H9 (cell line): Measurements from ENCODE around the gene CDH23. TPM values are rescaled to one million over a fixed set of nuclear protein-coding genes. Genes with fewer than 3 reads are reported as not detected.

Source experiments
- DNase-seq: peaks from one replicate; pipeline ENCODE4 v3.0.0-alpha.2; 2017
- H2AFZ ChIP-seq: one replicate; pipeline ENCODE4 v1.6.1; 2013; ENCODE audit warnings: mild to moderate bottlenecking, low read length, control low read depth, moderate library complexity
- H2AK5ac ChIP-seq: 2 replicates; pipeline ENCODE4 v1.6.1; 2013; ENCODE audit warnings: low read length, control low read depth, mixed read lengths; ENCODE audit not compliant: insufficient read length
- H2BK120ac ChIP-seq: one replicate; pipeline ENCODE4 v1.6.1; 2013; ENCODE audit warnings: low read depth, mild to moderate bottlenecking, low read length, control low read depth, inconsistent platforms; ENCODE audit not compliant: poor library complexity, severe bottlenecking
- H2BK12ac ChIP-seq: 2 replicates; pipeline ENCODE4 v1.6.1; 2013; ENCODE audit warnings: low read length, control low read depth, mixed read lengths, low read depth; ENCODE audit not compliant: insufficient read length
- H2BK15ac ChIP-seq: 2 replicates; pipeline ENCODE4 v1.6.1; 2013; ENCODE audit warnings: low read depth, low read length, control low read depth
- H2BK20ac ChIP-seq: one replicate; pipeline ENCODE4 v1.6.1; 2013; ENCODE audit warnings: low read depth, mild to moderate bottlenecking, low read length, control low read depth, inconsistent platforms; ENCODE audit not compliant: poor library complexity, severe bottlenecking
- H2BK5ac ChIP-seq: 2 replicates; pipeline ENCODE4 v1.6.1; 2013; ENCODE audit warnings: low read length, control low read depth, mixed read lengths; ENCODE audit not compliant: insufficient read length
- H3K14ac ChIP-seq: 2 replicates; pipeline ENCODE4 v1.6.1; 2013; ENCODE audit warnings: low read length, control low read depth; ENCODE audit not compliant: insufficient read depth
- H3K18ac ChIP-seq: 2 replicates; pipeline ENCODE4 v1.6.1; 2013; ENCODE audit warnings: low read depth, mild to moderate bottlenecking, mixed read lengths, low read length, control low read depth; ENCODE audit not compliant: insufficient read length
- H3K23ac ChIP-seq: 2 replicates; pipeline ENCODE4 v1.6.1; 2013; ENCODE audit warnings: low read length, control low read depth, mixed read lengths, low read depth; ENCODE audit not compliant: insufficient read length
- H3K23me2 ChIP-seq: 2 replicates; pipeline ENCODE4 v1.6.1; 2013; ENCODE audit warnings: low read depth, mild to moderate bottlenecking, mixed read lengths, low read length, control low read depth; ENCODE audit not compliant: insufficient read length, poor library complexity, severe bottlenecking
- H3K27ac ChIP-seq: 2 replicates; pipeline ENCODE4 v1.5.1; 2013; ENCODE audit warnings: low read length, control low read depth, mixed read lengths, low read depth; ENCODE audit not compliant: insufficient read length
- H3K27me3 ChIP-seq: 2 replicates; pipeline ENCODE4 v1.6.1; 2013; ENCODE audit warnings: low read length, control low read depth, inconsistent platforms; ENCODE audit not compliant: insufficient read depth
- H3K4ac ChIP-seq: 2 replicates; pipeline ENCODE4 v1.6.1; 2013; ENCODE audit warnings: low read depth, mild to moderate bottlenecking, control low read depth, inconsistent platforms, low read length, moderate library complexity
- H3K4me1 ChIP-seq: 2 replicates; pipeline ENCODE4 v1.6.1; 2013; ENCODE audit warnings: low read length, control low read depth, inconsistent platforms; ENCODE audit not compliant: insufficient read depth
- H3K4me2 ChIP-seq: 2 replicates; pipeline ENCODE4 v1.6.1; 2013; ENCODE audit warnings: low read length, control low read depth, mixed read lengths; ENCODE audit not compliant: insufficient read length, insufficient read depth
- H3K56ac ChIP-seq: 2 replicates; pipeline ENCODE4 v1.6.1; 2013; ENCODE audit warnings: low read depth, mild to moderate bottlenecking, mixed read lengths, low read length, control low read depth; ENCODE audit not compliant: insufficient read length
- H3K79me1 ChIP-seq: 2 replicates; pipeline ENCODE4 v1.6.1; 2013; ENCODE audit warnings: low read depth, mild to moderate bottlenecking, moderate library complexity, low read length, control low read depth, inconsistent platforms; ENCODE audit not compliant: insufficient read depth, poor library complexity, severe bottlenecking
- H3K79me2 ChIP-seq: 2 replicates; pipeline ENCODE4 v1.6.1; 2013; ENCODE audit warnings: low read length, control low read depth, inconsistent platforms; ENCODE audit not compliant: insufficient read depth
- H3K9ac ChIP-seq: 2 replicates; pipeline ENCODE4 v1.6.1; 2013; ENCODE audit warnings: low read length, control low read depth, mixed read lengths; ENCODE audit not compliant: insufficient read length; ENCODE audit errors: extremely low read depth
- H3K9me3 ChIP-seq: one replicate; pipeline ENCODE4 v1.6.1; 2013; ENCODE audit warnings: low read depth, low read length, inconsistent platforms; ENCODE audit not compliant: control insufficient read depth
- H3T11ph ChIP-seq: one replicate; pipeline ENCODE4 v1.6.1; 2013; ENCODE audit warnings: mild to moderate bottlenecking, low read length, control low read depth, inconsistent platforms
- H4K20me1 ChIP-seq: one replicate; pipeline ENCODE4 v1.6.1; 2013; ENCODE audit not compliant: control insufficient read depth, insufficient read length, insufficient read depth
- H4K5ac ChIP-seq: 2 replicates; pipeline ENCODE4 v1.6.1; 2013; ENCODE audit warnings: low read depth, mild to moderate bottlenecking, mixed read lengths, low read length, control low read depth; ENCODE audit not compliant: insufficient read length
- H4K8ac ChIP-seq: replicated peaks from 2 replicates; pipeline ENCODE4 v1.6.1; 2013; ENCODE audit warnings: low read length, control low read depth, mixed read lengths, low read depth; ENCODE audit not compliant: insufficient read length
- H4K91ac ChIP-seq: 2 replicates; pipeline ENCODE4 v1.6.1; 2013; ENCODE audit warnings: low read depth, mild to moderate bottlenecking, moderate library complexity, mixed read lengths, low read length, control low read depth; ENCODE audit not compliant: insufficient read length
- H3K27ac Mint-ChIP-seq, 3 experiments: 2 replicates in 2 of 3; 3 replicates in 1 of 3; pipeline ENCODE4 v1.8.0; 2020 to 2021; ENCODE audit warnings: mixed read lengths in 3 of 3, mild to moderate bottlenecking in 1 of 3, moderate library complexity in 1 of 3
- H3K27me3 Mint-ChIP-seq: 2 replicates; pipeline ENCODE4 v1.8.0; 2021; ENCODE audit warnings: low read depth, mild to moderate bottlenecking, moderate library complexity, mixed read lengths
- H3K36me3 Mint-ChIP-seq, 3 experiments: 2 replicates in 2 of 3; 3 replicates in 1 of 3; pipeline ENCODE4 v1.8.0; 2020 to 2021; ENCODE audit warnings: low read depth in 3 of 3, mixed read lengths in 3 of 3; ENCODE audit not compliant: insufficient read depth in 1 of 3
- H3K4me1 Mint-ChIP-seq, 2 experiments: 2 replicates each; pipeline ENCODE4 v1.8.0; 2020; ENCODE audit warnings: mixed read lengths in 2 of 2
- H3K4me3 Mint-ChIP-seq, 2 experiments: 2 replicates in 1 of 2; 3 replicates in 1 of 2; pipeline ENCODE4 v1.8.0; 2020 to 2021; ENCODE audit warnings: mild to moderate bottlenecking in 2 of 2, mixed read lengths in 2 of 2, moderate library complexity in 1 of 2
- H3K9me3 Mint-ChIP-seq, 2 experiments: 2 replicates in 1 of 2; 3 replicates in 1 of 2; pipeline ENCODE4 v1.8.0; 2020; ENCODE audit warnings: mild to moderate bottlenecking in 2 of 2, mixed read lengths in 2 of 2, moderate library complexity in 1 of 2
- CTCF ChIP-seq: fragments of 200-600 bp; sonication (generic); conservative IDR thresholded peaks from 3 replicates; pipeline ENCODE4 v1.8.0; 2021; ENCODE audit warnings: antibody characterized with exemption, mild to moderate bottlenecking
- WGBS: extraction: QIAGEN DNeasy Blood & Tissue Kit; methylation state at CpG from one replicate; pipeline ENCODE4 v1.1.7; 2013; ENCODE audit warnings: missing lambda C conversion rate, low lambda C conversion rate, mixed read lengths; ENCODE audit not compliant: insufficient read length; ENCODE audit errors: extremely low coverage; 5-methylcytosine and 5-hydroxymethylcytosine counted together
- total RNA-seq: library from RNA; stranded (reverse); gene quantifications from 2 replicates; pipeline ENCODE4 v1.2.1, GENCODE V29; 2021

The CDH23 gene
- total RNA-seq, 1 experiment from 2014 or later = 2.1 TPM

GRCh38 chr10:71454347-71454746 lies 57.6 kb downstream of the CDH23 start:
- TF ChIP-seq CTCF = no peak
- Histone ChIP-seq H3K14ac (no peak overlapping the region), H2BK5ac (no peak overlapping the region), H3K23ac (no peak overlapping the region), H3K18ac (no peak overlapping the region), H3K9ac (no peak overlapping the region), H2BK120ac (no peak overlapping the region), H3K56ac (no peak overlapping the region), H3K79me1 (no peaks in the 10 kb centered on the region), H4K5ac (no peak overlapping the region), H3K4ac (no peak overlapping the region), H2AFZ (no peak overlapping the region), H3K27ac (no peak overlapping the region), H3K9me3 (no peaks in the 10 kb centered on the region), H4K8ac (no peak overlapping the region), H3T11ph (no peak overlapping the region), H2AK5ac (no peak overlapping the region), H4K91ac (no peak overlapping the region), H2BK20ac (no peak overlapping the region), H4K20me1 (no peaks in the 10 kb centered on the region), H2BK12ac (no peak overlapping the region), H3K79me2 (no peaks in the 10 kb centered on the region), H3K4me2 (no peak overlapping the region), H3K27me3 (no peaks in the 10 kb centered on the region), H3K4me1 (no peaks in the 10 kb centered on the region), H2BK15ac (no peak overlapping the region), H3K23me2 (no peaks in the 10 kb centered on the region)
- WGBS = no CpG with 5 or more reads among the region's 5 CpGs
- Mint-ChIP-seq H3K27ac (no peak overlapping the region), H3K9me3 (no peaks in the 10 kb centered on the region), H3K36me3 (no peaks in the 10 kb centered on the region), H3K27me3 (peaks cover 5% of the 10 kb centered on the region), H3K4me3 (no peak overlapping the region), H3K4me1 (peaks cover 0 to 5% of the 10 kb centered on the region in 2 experiments; a peak in 1 of 4 replicates)
- no peak for DNase-seq
